Measurements from ENCODE around the gene ADH5. TPM values are rescaled to one million over a fixed set of nuclear protein-coding genes. Genes with fewer than 3 reads are reported as not detected.
A peak's percentile ranks its signal among the peaks of the same experiment; 100 is the strongest.
"Not testable (repeated sequence)": the region's sequence is repeated elsewhere in the genome, so short reads cannot be mapped to it uniquely, and the experiment has no call there.

Gene ADH5
- 100 to 1,000 TPM in 1 of 2 donors, 10 to 100 TPM in 1; 67.3 to 122 TPM for total RNA-seq

GRCh38 chr4:99088481-99089365 is at the start of gene ADH5:
ADH5 (minus strand) TSS chr4:99088788; CDS start chr4:99088700, 88 bp downstream.
- DNase-seq (ENCODE audit: low spot score in 2 of 2) (peak; percentile 73 to 78), ATAC-seq (peak; percentile 95 to 98)
- Mint-ChIP-seq H3K9me3 (no peaks in the 10 kb centered on the region), H3K27ac (peak within 1 kb of the TSS; percentile 95 to 99), H3K36me3 (peaks cover 30 to 38% of the 10 kb centered on the region in 2 donors)

- Mint-ChIP-seq H3K9me3 (no peaks in the 10 kb centered on the region), H3K27ac (no peak overlapping the region), H3K36me3 (no peaks in the 10 kb centered on the region)
- DNase-seq (ENCODE audit: low spot score in 2 of 2) = no peak
- no peak for ATAC-seq
These were observed 47.7 kb upstream of the ADH5 start for GRCh38 chr4:99136329-99136728.

GRCh38 chr4:99135541-99136162 is 47.1 kb upstream of the ADH5 start:
- ATAC-seq (no peak), DNase-seq (ENCODE audit: low spot score in 2 of 2) (no peak)
- H3K36me3 Mint-ChIP-seq = no peaks in the 10 kb centered on the region
- H3K9me3 Mint-ChIP-seq = no peaks in the 10 kb centered on the region
- no peak overlapping the region for H3K27ac Mint-ChIP-seq

GRCh38 chr4:99134586-99134985 is 46.0 kb upstream of the ADH5 start:
- H3K27ac Mint-ChIP-seq = no peak overlapping the region
- H3K36me3 Mint-ChIP-seq = no peaks in the 10 kb centered on the region
- no peak for DNase-seq (ENCODE audit: low spot score in 2 of 2)
- ATAC-seq = no peak
- no peaks in the 10 kb centered on the region for H3K9me3 Mint-ChIP-seq

- ATAC-seq (no peak), DNase-seq (ENCODE audit: low spot score in 2 of 2) (no peak)
- H3K36me3 Mint-ChIP-seq = no peaks in the 10 kb centered on the region
- no peaks in the 10 kb centered on the region for H3K9me3 Mint-ChIP-seq
- no peak overlapping the region for H3K27ac Mint-ChIP-seq
These were observed 42.8 kb upstream of the ADH5 start for GRCh38 chr4:99131378-99131777.

- H3K9me3 Mint-ChIP-seq = no peaks in the 10 kb centered on the region
- H3K36me3 Mint-ChIP-seq = no peaks in the 10 kb centered on the region
- DNase-seq (ENCODE audit: low spot score in 2 of 2) (no peak), ATAC-seq (no peak)
- no peak overlapping the region for H3K27ac Mint-ChIP-seq
These were observed 37.8 kb upstream of the ADH5 start for GRCh38 chr4:99126376-99126775.

GRCh38 chr4:99121008-99121407 is 32.4 kb upstream of the ADH5 start:
- Mint-ChIP-seq H3K27ac (no peak overlapping the region), H3K9me3 (no peaks in the 10 kb centered on the region), H3K36me3 (no peaks in the 10 kb centered on the region)
- DNase-seq (ENCODE audit: low spot score in 2 of 2) (no peak), ATAC-seq (no peak)

- Mint-ChIP-seq H3K27ac (no peak overlapping the region), H3K9me3 (no peaks in the 10 kb centered on the region), H3K36me3 (no peaks in the 10 kb centered on the region)
- ATAC-seq (no peak), DNase-seq (ENCODE audit: low spot score in 2 of 2) (no peak)
These were observed 31.9 kb upstream of the ADH5 start for GRCh38 chr4:99120501-99120900.

- Mint-ChIP-seq H3K36me3 (no peaks in the 10 kb centered on the region), H3K9me3 (no peaks in the 10 kb centered on the region), H3K27ac (no peak overlapping the region)
- ATAC-seq (no peak), DNase-seq (ENCODE audit: low spot score in 2 of 2) (no peak)
These were observed 29.5 kb upstream of the ADH5 start for GRCh38 chr4:99117876-99118693.

- not testable (repeated sequence) for DNase-seq (ENCODE audit: low spot score in 2 of 2); H3K36me3 Mint-ChIP-seq; H3K27ac Mint-ChIP-seq; H3K9me3 Mint-ChIP-seq; ATAC-seq
These were observed 28.7 kb upstream of the ADH5 start for GRCh38 chr4:99117122-99117841.

GRCh38 chr4:99109286-99109685 is 20.7 kb upstream of the ADH5 start:
- H3K27ac Mint-ChIP-seq; DNase-seq (ENCODE audit: low spot score in 2 of 2); ATAC-seq; H3K9me3 Mint-ChIP-seq; H3K36me3 Mint-ChIP-seq: not testable (repeated sequence)

- H3K27ac Mint-ChIP-seq = no peak overlapping the region
- H3K9me3 Mint-ChIP-seq = no peaks in the 10 kb centered on the region
These were observed 15.6 kb upstream of the ADH5 start for GRCh38 chr4:99104153-99104552.

GRCh38 chr4:99103166-99103565 is 14.6 kb upstream of the ADH5 start:
- Mint-ChIP-seq H3K9me3 (no peaks in the 10 kb centered on the region), H3K36me3 (no peaks in the 10 kb centered on the region), H3K27ac (no peak overlapping the region)
- ATAC-seq (no peak), DNase-seq (ENCODE audit: low spot score in 2 of 2) (no peak)

More at GRCh38 chr4:99104153-99104552, 15.6 kb upstream of the ADH5 start:
- H3K36me3 Mint-ChIP-seq = no peaks in the 10 kb centered on the region
- no peak for DNase-seq (ENCODE audit: low spot score in 2 of 2)
- ATAC-seq = no peak

- Mint-ChIP-seq H3K36me3 (no peaks in the 10 kb centered on the region), H3K27ac (no peak overlapping the region), H3K9me3 (no peaks in the 10 kb centered on the region)
- ATAC-seq (no peak), DNase-seq (ENCODE audit: low spot score in 2 of 2) (no peak)
These were observed 14.0 kb upstream of the ADH5 start for GRCh38 chr4:99102634-99103033.

- ATAC-seq = no peak
- DNase-seq (ENCODE audit: low spot score in 2 of 2) = no peak
- H3K9me3 Mint-ChIP-seq = no peaks in the 10 kb centered on the region
- no peaks in the 10 kb centered on the region for H3K36me3 Mint-ChIP-seq
- H3K27ac Mint-ChIP-seq = no peak overlapping the region
These were observed 12.3 kb upstream of the ADH5 start for GRCh38 chr4:99100876-99101275.

GRCh38 chr4:99099814-99100213 is 11.2 kb upstream of the ADH5 start:
- H3K27ac Mint-ChIP-seq; H3K9me3 Mint-ChIP-seq; ATAC-seq; H3K36me3 Mint-ChIP-seq; DNase-seq (ENCODE audit: low spot score in 2 of 2): not testable (repeated sequence)
